ENCODE results near the gene CHTOP.

Gene CHTOP

GRCh38 chr1:153683854-153684253, 50.0 kb downstream of the CHTOP start:
- no peak for ATAC-seq (ENCODE audit: insufficient read depth, low read depth)
- no peak overlapping the region for H3K4me3 ChIP-seq (ENCODE audit: low read depth in 1 of 2, low read length in 2 of 2)
- H3K9me3 ChIP-seq (ENCODE audit: insufficient read depth, low read length, severe bottlenecking), result no peaks in the 10 kb centered on the region
- DNase-seq, result no peak
- H3K4me1 ChIP-seq (ENCODE audit: insufficient read depth, low read length), result no peaks in the 10 kb centered on the region
- no peak overlapping the region for H3K4me2 ChIP-seq (ENCODE audit: insufficient read depth, low read length)
- H3K9ac ChIP-seq (ENCODE audit: low read depth, low read length), result no peak overlapping the region
- peaks cover 25% of the 10 kb centered on the region for H3K27me3 ChIP-seq (ENCODE audit: insufficient read depth, low read length, poor library complexity)
- no peak overlapping the region for H3K27ac ChIP-seq (ENCODE audit: low read length)
- H4K20me1 ChIP-seq (ENCODE audit: insufficient read depth, low read length), result no peaks in the 10 kb centered on the region
- no peaks in the 10 kb centered on the region for H3K79me2 ChIP-seq (ENCODE audit: insufficient read depth, low read length)
- no peak overlapping the region for H2AFZ ChIP-seq (ENCODE audit: low read depth, low read length)
- no peaks in the 10 kb centered on the region for H3K36me3 ChIP-seq (ENCODE audit: insufficient read depth, low read length)
- no peak for TF ChIP-seq EZH2 (IDR thresholded peaks at IDR 0.05; ENCODE audit: borderline replicate concordance, low read depth, low read length, severe bottlenecking)
- TF ChIP-seq, protein P1, sequence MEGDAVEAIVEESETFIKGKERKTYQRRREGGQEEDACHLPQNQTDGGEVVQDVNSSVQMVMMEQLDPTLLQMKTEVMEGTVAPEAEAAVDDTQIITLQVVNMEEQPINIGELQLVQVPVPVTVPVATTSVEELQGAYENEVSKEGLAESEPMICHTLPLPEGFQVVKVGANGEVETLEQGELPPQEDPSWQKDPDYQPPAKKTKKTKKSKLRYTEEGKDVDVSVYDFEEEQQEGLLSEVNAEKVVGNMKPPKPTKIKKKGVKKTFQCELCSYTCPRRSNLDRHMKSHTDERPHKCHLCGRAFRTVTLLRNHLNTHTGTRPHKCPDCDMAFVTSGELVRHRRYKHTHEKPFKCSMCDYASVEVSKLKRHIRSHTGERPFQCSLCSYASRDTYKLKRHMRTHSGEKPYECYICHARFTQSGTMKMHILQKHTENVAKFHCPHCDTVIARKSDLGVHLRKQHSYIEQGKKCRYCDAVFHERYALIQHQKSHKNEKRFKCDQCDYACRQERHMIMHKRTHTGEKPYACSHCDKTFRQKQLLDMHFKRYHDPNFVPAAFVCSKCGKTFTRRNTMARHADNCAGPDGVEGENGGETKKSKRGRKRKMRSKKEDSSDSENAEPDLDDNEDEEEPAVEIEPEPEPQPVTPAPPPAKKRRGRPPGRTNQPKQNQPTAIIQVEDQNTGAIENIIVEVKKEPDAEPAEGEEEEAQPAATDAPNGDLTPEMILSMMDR (IDR thresholded peaks at IDR 0.05; ENCODE audit: borderline replicate concordance, extremely low read depth, low read length, poor library complexity, severe bottlenecking), result no peak

- Histone ChIP-seq H3K4me3 (ENCODE audit: low read depth in 1 of 2, low read length in 2 of 2) (no peak overlapping the region), H3K4me2 (ENCODE audit: insufficient read depth, low read length) (no peak overlapping the region), H3K27me3 (ENCODE audit: insufficient read depth, low read length, poor library complexity) (peaks cover 25% of the 10 kb centered on the region), H3K9ac (ENCODE audit: low read depth, low read length) (no peak overlapping the region), H3K9me3 (ENCODE audit: insufficient read depth, low read length, severe bottlenecking) (no peaks in the 10 kb centered on the region), H3K4me1 (ENCODE audit: insufficient read depth, low read length) (no peaks in the 10 kb centered on the region), H3K36me3 (ENCODE audit: insufficient read depth, low read length) (no peaks in the 10 kb centered on the region), H4K20me1 (ENCODE audit: insufficient read depth, low read length) (no peaks in the 10 kb centered on the region), H3K79me2 (ENCODE audit: insufficient read depth, low read length) (no peaks in the 10 kb centered on the region), H2AFZ (ENCODE audit: low read depth, low read length) (no peak overlapping the region), H3K27ac (ENCODE audit: low read length) (no peak overlapping the region)
- no peak for TF ChIP-seq EZH2 (IDR thresholded peaks at IDR 0.05; ENCODE audit: borderline replicate concordance, low read depth, low read length, severe bottlenecking)
- TF ChIP-seq, protein P1 (IDR thresholded peaks at IDR 0.05; ENCODE audit: borderline replicate concordance, extremely low read depth, low read length, poor library complexity, severe bottlenecking), result no peak
- DNase-seq, result no peak
- ATAC-seq (ENCODE audit: insufficient read depth, low read depth), result no peak
Measured at GRCh38 chr1:153684892-153685291, 51.0 kb downstream of the CHTOP start.

DNA sequence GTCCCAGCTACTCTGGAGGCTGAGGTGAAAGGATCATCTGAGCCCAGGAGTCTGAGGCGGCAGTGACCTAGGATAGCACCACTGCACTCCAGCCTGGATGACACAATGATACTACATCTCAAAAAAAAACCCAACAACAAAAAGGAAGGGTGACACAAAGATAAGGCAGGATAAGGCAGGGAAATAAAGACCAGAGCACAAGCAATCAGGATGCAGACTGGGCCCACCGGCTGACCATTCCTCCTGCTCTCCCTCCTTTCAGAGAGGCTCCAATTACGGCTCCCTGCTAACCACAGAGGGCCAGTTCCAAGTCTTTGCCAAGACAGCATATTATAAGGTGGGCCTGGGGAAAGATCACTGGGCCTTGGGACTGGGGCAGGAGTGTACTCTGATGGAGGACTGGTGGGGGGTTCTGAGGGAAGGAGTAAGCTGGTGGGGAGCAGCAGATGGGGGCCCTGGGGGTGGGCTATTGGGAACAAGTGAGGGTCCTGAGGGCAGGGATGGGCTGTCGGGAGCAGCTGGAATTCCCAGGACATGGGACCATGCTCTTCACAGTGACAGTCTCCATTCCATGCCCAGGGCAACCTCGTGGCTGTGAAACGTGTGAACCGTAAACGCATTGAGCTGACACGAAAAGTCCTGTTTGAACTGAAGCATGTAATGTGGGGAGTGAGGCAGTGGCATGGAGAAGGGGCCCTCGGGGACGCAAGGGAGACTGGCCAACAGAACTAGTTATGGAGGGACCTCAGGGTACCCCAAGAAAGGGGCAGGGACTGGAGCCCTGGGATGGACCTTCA, 51.9 kb downstream of the CHTOP start:
- no peak for ATAC-seq (ENCODE audit: insufficient read depth, low read depth)
- H3K27me3 ChIP-seq (ENCODE audit: insufficient read depth, low read length, poor library complexity), result peaks cover 22% of the 10 kb centered on the region
- no peaks in the 10 kb centered on the region for H3K9me3 ChIP-seq (ENCODE audit: insufficient read depth, low read length, severe bottlenecking)
- H4K20me1 ChIP-seq (ENCODE audit: insufficient read depth, low read length), result no peaks in the 10 kb centered on the region
- H3K79me2 ChIP-seq (ENCODE audit: insufficient read depth, low read length), result no peaks in the 10 kb centered on the region
- H3K9ac ChIP-seq (ENCODE audit: low read depth, low read length), result no peak overlapping the region
- H3K4me1 ChIP-seq (ENCODE audit: insufficient read depth, low read length), result 0 out of 2 replicates have a peak, but pooled peaks cover 3% of the 10 kb centered on the region
- H3K4me3 ChIP-seq (ENCODE audit: low read depth in 1 of 2, low read length in 2 of 2), result no peak overlapping the region
- no peak overlapping the region for H2AFZ ChIP-seq (ENCODE audit: low read depth, low read length)
- H3K27ac ChIP-seq (ENCODE audit: low read length), result no peak overlapping the region
- H3K4me2 ChIP-seq (ENCODE audit: insufficient read depth, low read length), result no peak overlapping the region
- no peak for TF ChIP-seq EZH2 (IDR thresholded peaks at IDR 0.05; ENCODE audit: borderline replicate concordance, low read depth, low read length, severe bottlenecking)
- TF ChIP-seq, protein P1 (IDR thresholded peaks at IDR 0.05; ENCODE audit: borderline replicate concordance, extremely low read depth, low read length, poor library complexity, severe bottlenecking), result no peak
- no peaks in the 10 kb centered on the region for H3K36me3 ChIP-seq (ENCODE audit: insufficient read depth, low read length)
- DNase-seq, result no peak

Data from DND-41 (cell line).